Endothelial cell of umbilical vein (primary cell): ENCODE data around the gene SPACA7.

ENCODE experiments used
- POLR2AphosphoS5 ChIP-seq: IDR thresholded peaks from 2 replicates; pipeline ENCODE4 v1.6.1; 2012; ENCODE audit warnings: low read depth, mild to moderate bottlenecking, control low read depth, low read length, moderate library complexity; ENCODE audit not compliant: insufficient read depth
- TF ChIP-seq, protein P1 (sequence below), 2 donors: IDR thresholded peaks; 1 replicate in 1 of 2; 2 replicates in 1 of 2; pipeline ENCODE4 v1.5.1; 2011; ENCODE audit warnings: low read length in 2 of 2, mild to moderate bottlenecking in 2 of 2, moderate library complexity in 2 of 2, control low read depth in 1 of 2, inconsistent platforms in 1 of 2, low read depth in 1 of 2; ENCODE audit not compliant: insufficient read depth in 1 of 2; ENCODE audit errors: extremely low read depth in 1 of 2

DNA sequence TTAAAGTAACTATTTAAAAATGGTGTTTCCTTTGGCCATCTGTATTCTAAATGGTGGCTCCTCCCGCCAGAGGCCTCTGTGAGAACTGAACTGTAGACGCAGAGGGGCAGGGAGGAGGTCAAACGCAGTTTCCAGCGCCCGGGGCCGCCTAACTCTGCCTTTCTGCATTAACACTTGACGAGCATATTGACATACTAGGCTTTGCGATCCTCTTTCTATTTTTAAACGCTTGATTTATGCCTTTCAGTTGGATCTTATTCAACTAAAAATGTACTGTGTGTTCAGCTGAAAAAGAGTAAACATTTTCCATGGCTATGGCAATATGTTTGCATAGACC is 74.7 kb downstream of the SPACA7 start:
- TF ChIP-seq, protein P1, sequence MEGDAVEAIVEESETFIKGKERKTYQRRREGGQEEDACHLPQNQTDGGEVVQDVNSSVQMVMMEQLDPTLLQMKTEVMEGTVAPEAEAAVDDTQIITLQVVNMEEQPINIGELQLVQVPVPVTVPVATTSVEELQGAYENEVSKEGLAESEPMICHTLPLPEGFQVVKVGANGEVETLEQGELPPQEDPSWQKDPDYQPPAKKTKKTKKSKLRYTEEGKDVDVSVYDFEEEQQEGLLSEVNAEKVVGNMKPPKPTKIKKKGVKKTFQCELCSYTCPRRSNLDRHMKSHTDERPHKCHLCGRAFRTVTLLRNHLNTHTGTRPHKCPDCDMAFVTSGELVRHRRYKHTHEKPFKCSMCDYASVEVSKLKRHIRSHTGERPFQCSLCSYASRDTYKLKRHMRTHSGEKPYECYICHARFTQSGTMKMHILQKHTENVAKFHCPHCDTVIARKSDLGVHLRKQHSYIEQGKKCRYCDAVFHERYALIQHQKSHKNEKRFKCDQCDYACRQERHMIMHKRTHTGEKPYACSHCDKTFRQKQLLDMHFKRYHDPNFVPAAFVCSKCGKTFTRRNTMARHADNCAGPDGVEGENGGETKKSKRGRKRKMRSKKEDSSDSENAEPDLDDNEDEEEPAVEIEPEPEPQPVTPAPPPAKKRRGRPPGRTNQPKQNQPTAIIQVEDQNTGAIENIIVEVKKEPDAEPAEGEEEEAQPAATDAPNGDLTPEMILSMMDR (IDR thresholded peaks at IDR 0.05; ENCODE audit: extremely low read depth in 1 of 2, insufficient read depth in 1 of 2, low read depth in 1 of 2, low read length in 2 of 2), result no peak
- TF ChIP-seq POLR2AphosphoS5, result no peak
